KMS-11 (cell line): Measurements from ENCODE around the gene CD99.

Experiments
- H2AFZ ChIP-seq: fragments of 200-600 bp; sonication (generic); 2 replicates; pipeline ENCODE4 v1.6.1; 2016; ENCODE audit warnings: antibody characterized with exemption, mixed run types, low read depth
- H3K27ac ChIP-seq: fragments of 200-600 bp; sonication (generic); 2 replicates; pipeline ENCODE4 v1.6.1; 2016; ENCODE audit warnings: mild to moderate bottlenecking, mixed run types
- H3K27me3 ChIP-seq: fragments of 200-600 bp; sonication (generic); 2 replicates; pipeline ENCODE4 v1.6.1; 2017; ENCODE audit warnings: mild to moderate bottlenecking, low read depth, mixed run types, moderate library complexity; ENCODE audit not compliant: insufficient read depth
- H3K36me3 ChIP-seq: fragments of 200-600 bp; sonication (generic); 2 replicates; pipeline ENCODE4 v1.6.1; 2017; ENCODE audit warnings: mild to moderate bottlenecking, mixed run types; ENCODE audit not compliant: insufficient read depth
- H3K4me1 ChIP-seq: fragments of 200-600 bp; sonication (generic); 2 replicates; pipeline ENCODE4 v1.6.1; 2016; ENCODE audit warnings: mild to moderate bottlenecking, low read depth, mixed run types; ENCODE audit not compliant: poor library complexity, severe bottlenecking
- H3K4me2 ChIP-seq: fragments of 200-600 bp; sonication (generic); 2 replicates; pipeline ENCODE4 v1.7.0; 2016; ENCODE audit warnings: mild to moderate bottlenecking, mixed run types
- H3K4me3 ChIP-seq: fragments of 200-600 bp; sonication (generic); IDR thresholded peaks from 2 replicates; pipeline ENCODE4 v1.6.1; 2017; ENCODE audit warnings: low read depth, low read length, mixed read lengths; ENCODE audit not compliant: insufficient read depth
- H3K79me2 ChIP-seq: fragments of 200-600 bp; sonication (generic); 2 replicates; pipeline ENCODE4 v1.6.1; 2016; ENCODE audit warnings: low read depth, mixed run types; ENCODE audit not compliant: insufficient read depth
- H3K9ac ChIP-seq: fragments of 200-600 bp; sonication (generic); 2 replicates; pipeline ENCODE4 v1.6.1; 2016; ENCODE audit warnings: mild to moderate bottlenecking, mixed run types
- H4K20me1 ChIP-seq: fragments of 200-600 bp; sonication (generic); 2 replicates; pipeline ENCODE4 v1.6.1; 2016; ENCODE audit warnings: mild to moderate bottlenecking, mixed run types; ENCODE audit not compliant: insufficient read depth
- TF ChIP-seq, protein P1 (sequence below): fragments of 200-600 bp; sonication (generic); conservative IDR thresholded peaks from 2 replicates; pipeline ENCODE4 v1.6.1; 2017; ENCODE audit warnings: low read depth, mild to moderate bottlenecking, antibody characterized with exemption, low read length, moderate library complexity, mixed read lengths

The CD99 gene

DNA sequence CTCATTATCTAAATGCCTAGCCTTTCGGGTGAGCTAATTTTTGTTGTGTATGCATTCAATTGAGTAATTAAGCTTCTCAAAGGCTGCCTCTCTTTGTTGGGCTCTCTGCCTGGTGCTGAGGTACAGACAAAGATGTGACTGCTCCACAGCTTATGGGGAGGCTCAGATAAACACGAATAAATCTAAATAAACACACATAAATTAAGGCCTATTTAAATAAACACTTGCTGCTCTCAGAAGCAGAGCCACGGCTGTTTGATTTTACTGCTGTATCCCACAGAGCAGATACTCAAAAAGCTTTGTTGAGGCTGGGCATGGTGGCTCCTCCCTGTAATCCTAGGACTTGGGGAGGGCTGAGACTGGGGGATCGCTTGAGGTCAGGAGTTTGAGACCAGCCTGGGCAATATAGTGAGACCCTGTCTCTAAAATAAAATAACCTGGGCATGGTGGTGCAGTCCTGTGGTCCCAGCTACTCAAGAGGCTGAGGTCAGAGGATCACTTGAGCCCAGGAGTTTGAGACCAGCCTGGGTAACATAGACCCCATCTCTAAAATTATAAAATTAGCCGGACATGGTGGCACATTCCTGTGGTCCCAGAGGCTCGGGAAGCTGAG lies 8.4 kb upstream of the CD99 start:
- no peaks in the 10 kb centered on the region for H3K4me1 ChIP-seq
- TF ChIP-seq, protein P1, sequence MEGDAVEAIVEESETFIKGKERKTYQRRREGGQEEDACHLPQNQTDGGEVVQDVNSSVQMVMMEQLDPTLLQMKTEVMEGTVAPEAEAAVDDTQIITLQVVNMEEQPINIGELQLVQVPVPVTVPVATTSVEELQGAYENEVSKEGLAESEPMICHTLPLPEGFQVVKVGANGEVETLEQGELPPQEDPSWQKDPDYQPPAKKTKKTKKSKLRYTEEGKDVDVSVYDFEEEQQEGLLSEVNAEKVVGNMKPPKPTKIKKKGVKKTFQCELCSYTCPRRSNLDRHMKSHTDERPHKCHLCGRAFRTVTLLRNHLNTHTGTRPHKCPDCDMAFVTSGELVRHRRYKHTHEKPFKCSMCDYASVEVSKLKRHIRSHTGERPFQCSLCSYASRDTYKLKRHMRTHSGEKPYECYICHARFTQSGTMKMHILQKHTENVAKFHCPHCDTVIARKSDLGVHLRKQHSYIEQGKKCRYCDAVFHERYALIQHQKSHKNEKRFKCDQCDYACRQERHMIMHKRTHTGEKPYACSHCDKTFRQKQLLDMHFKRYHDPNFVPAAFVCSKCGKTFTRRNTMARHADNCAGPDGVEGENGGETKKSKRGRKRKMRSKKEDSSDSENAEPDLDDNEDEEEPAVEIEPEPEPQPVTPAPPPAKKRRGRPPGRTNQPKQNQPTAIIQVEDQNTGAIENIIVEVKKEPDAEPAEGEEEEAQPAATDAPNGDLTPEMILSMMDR, result no peak
- no peaks in the 10 kb centered on the region for H3K36me3 ChIP-seq
- no peak overlapping the region for H2AFZ ChIP-seq
- H3K27me3 ChIP-seq, result no peaks in the 10 kb centered on the region
- H3K9ac ChIP-seq, result no peak overlapping the region
- H3K27ac ChIP-seq, result no peak overlapping the region
- no peaks in the 10 kb centered on the region for H3K79me2 ChIP-seq
- no peaks in the 10 kb centered on the region for H4K20me1 ChIP-seq
- H3K4me3 ChIP-seq, result no peak overlapping the region
- H3K4me2 ChIP-seq, result no peak overlapping the region

DNA sequence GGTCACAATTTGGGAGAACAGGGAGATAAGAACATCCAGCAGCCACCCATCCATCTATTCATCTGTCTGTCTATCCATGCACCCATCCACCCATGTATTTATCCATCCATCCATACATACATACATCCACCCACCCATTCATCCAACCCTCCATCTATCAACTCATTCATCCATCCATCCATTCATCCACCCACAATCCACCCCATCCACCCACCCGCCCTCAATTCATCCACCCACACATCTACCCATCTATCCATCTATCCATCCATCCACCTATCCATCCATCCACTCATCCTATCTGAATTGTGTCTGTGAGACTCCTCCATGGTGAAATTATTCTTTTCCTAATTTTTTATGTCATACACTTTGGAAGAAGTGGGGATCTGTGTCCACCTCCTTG lies 6.8 kb upstream of the CD99 start:
- Histone ChIP-seq H3K79me2 (no peaks in the 10 kb centered on the region), H3K9ac (no peak overlapping the region), H3K4me3 (no peak overlapping the region), H4K20me1 (no peaks in the 10 kb centered on the region), H3K4me2 (no peak overlapping the region), H3K36me3 (no peaks in the 10 kb centered on the region), H2AFZ (no peak overlapping the region), H3K4me1 (no peaks in the 10 kb centered on the region), H3K27ac (no peak overlapping the region), H3K27me3 (no peaks in the 10 kb centered on the region)
- TF ChIP-seq, protein P1, result no peak

DNA sequence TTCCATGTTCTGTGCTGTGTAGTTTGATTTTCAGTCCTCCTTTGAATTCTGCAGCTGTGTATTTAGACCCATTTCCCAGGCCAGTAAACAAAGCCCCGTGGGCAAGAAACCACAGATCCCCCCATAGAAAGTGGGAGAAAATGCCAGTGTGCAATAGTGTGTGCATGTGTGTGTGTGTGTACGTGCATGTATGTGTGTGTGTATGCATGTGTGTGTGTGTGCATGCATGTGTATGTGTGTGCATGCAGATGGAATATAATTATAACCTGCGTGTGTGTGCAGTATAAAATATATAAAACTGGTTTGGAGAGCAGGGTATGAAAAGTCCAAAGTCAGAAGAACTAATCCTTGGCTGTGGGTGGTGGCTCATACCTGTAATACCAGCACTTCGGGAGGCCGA lies 5.2 kb upstream of the CD99 start:
- Histone ChIP-seq H3K9ac (no peak overlapping the region), H4K20me1 (no peaks in the 10 kb centered on the region), H3K27ac (no peak overlapping the region), H2AFZ (no peak overlapping the region), H3K4me2 (no peak overlapping the region), H3K4me3 (no peak overlapping the region), H3K79me2 (no peaks in the 10 kb centered on the region), H3K27me3 (no peaks in the 10 kb centered on the region), H3K36me3 (no peaks in the 10 kb centered on the region), H3K4me1 (no peaks in the 10 kb centered on the region)
- TF ChIP-seq, protein P1, result no peak

DNA sequence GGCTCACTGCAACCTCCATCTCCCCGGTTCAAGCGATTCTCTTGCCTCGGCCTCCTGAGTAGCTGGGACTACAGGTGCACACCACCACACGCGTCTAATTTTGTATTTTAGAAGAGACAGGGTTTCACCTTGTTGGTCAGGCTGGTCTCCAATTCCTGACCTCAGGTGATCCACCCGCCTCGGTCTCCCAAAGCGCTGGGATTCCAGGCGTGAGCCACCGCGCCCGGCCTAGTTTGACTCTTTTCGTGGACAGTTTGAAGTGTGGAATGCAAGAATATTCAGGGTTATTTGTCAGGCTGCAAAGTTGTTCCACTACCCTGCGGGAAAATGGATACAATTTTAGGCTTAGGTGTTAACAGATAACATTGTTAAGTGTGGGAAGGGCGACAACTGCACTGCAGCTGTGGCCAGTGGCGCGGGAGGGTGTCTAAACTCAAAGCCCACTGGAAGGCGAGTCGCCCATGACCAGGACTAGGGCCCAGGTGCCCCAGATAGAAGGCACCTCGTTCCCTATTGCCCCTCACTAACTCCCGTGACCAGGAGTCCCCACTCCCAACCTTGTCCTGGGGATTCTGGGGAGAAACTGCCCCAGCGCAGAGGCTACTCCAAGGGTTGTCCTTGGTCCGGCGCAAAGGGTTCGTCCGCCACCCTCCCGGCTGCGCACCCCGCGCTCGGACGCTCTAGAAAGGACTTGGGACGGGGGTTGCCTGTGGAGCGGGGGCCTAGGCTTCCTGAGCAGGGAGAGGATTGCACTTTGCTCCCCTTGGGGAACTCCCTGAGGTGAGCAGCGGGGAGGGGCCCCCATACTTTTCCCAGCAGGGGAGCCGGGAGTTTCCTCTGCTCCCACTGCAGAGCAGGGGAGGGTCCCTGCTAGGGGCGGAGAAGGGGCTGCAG lies 1.1 kb upstream of the CD99 start:
- Histone ChIP-seq H3K79me2 (no peaks in the 10 kb centered on the region), H2AFZ (peak overlapping the region; percentile 64), H4K20me1 (no peaks in the 10 kb centered on the region), H3K4me3 (no peak overlapping the region), H3K4me1 (no peaks in the 10 kb centered on the region), H3K4me2 (no peak overlapping the region), H3K36me3 (no peaks in the 10 kb centered on the region), H3K27ac (no peak overlapping the region), H3K9ac (no peak overlapping the region), H3K27me3 (no peaks in the 10 kb centered on the region)
- TF ChIP-seq, protein P1, result no peak
